ENCODE measurements around the gene XYLT1. TPM values are rescaled to one million over a fixed set of nuclear protein-coding genes. Genes with fewer than 3 reads are reported as not detected.
A peak's percentile ranks its signal among the peaks of the same experiment; 100 is the strongest.

The XYLT1 gene
- total and polyA plus RNA-seq, 4 experiments from 2014 or later, result 1.4 to 48.5 (median 24.5) TPM

- DNase-seq, result no peak
- Histone ChIP-seq H3K9me3 (ENCODE audit: control insufficient read depth in 1 of 2, low read length in 2 of 2) (no peaks in the 10 kb centered on the region), H3K27me3 (ENCODE audit: insufficient read depth, low read length) (no peaks in the 10 kb centered on the region), H3K4me1 (ENCODE audit: insufficient read depth, low read length) (peaks cover 24% of the 10 kb centered on the region), H3K4me3 (ENCODE audit: low read length in 2 of 2) (no peak overlapping the region), H3K36me3 (ENCODE audit: insufficient read depth, low read length) (no peaks in the 10 kb centered on the region), H3K27ac (ENCODE audit: low read depth, low read length) (no peak overlapping the region)
- ChIA-PET CTCF (ENCODE audit: partially characterized antibody) (interaction anchor here (0.9 to 1.9 kb wide), 2 partner anchors 115 to 183 kb away, joined by 3 to 4 read pairs; no protein-coding TSS in a partner anchor), POLR2A (ENCODE audit: partially characterized antibody) (interaction anchor here (1.7 kb wide), 1 partner anchor 102 kb away, joined by 4 read pairs; no protein-coding TSS in a partner anchor)
- peak overlapping the region in 4 of 8 donors; percentile 13 to 61 (median 42) for H3K4me3 Mint-ChIP-seq
- intact Hi-C loops (cut with micrococcal nuclease), result no loop called here
- no peaks in the 10 kb centered on the region for H3K27me3 Mint-ChIP-seq
- H3K27ac Mint-ChIP-seq, result peak overlapping the region in 4 of 7 donors; percentile 28 to 54 (median 44)
- no peaks in the 10 kb centered on the region for H3K9me3 Mint-ChIP-seq
- peaks cover 5 to 36% of the 10 kb centered on the region in 2 donors for H3K36me3 Mint-ChIP-seq
- peaks cover 35 to 64% (median 46%) of the 10 kb centered on the region in 4 donors for H3K4me1 Mint-ChIP-seq
Measured at GRCh38 chr16:17461951-17462729, 8.6 kb downstream of the XYLT1 start.

GRCh38 chr16:17460890-17461289 is 9.9 kb downstream of the XYLT1 start:
- intact Hi-C loops (cut with micrococcal nuclease), result no loop called here
- H3K27me3 Mint-ChIP-seq, result no peaks in the 10 kb centered on the region
- CTCF ChIA-PET (ENCODE audit: partially characterized antibody), result no interaction called here

GRCh38 chr16:17459903-17460521 is 10.7 kb downstream of the XYLT1 start:
- H3K27me3 ChIP-seq (ENCODE audit: insufficient read depth, low read length), result no peaks in the 10 kb centered on the region
- POLR2A ChIA-PET (ENCODE audit: partially characterized antibody), result interaction anchor here (1.4 kb wide), 1 partner anchor 11 kb away, joined by 4 read pairs; no protein-coding TSS in a partner anchor
- Mint-ChIP-seq H3K9me3 (no peaks in the 10 kb centered on the region), H3K4me1 (peaks cover 24 to 45% (median 35%) of the 10 kb centered on the region in 4 donors), H3K27me3 (no peaks in the 10 kb centered on the region), H3K4me3 (no peak overlapping the region), H3K27ac (peak overlapping the region in 2 of 7 donors; percentile 5 to 16), H3K36me3 (peaks cover 0 to 24% of the 10 kb centered on the region in 2 donors)
- peaks cover 16% of the 10 kb centered on the region for H3K4me1 ChIP-seq (ENCODE audit: insufficient read depth, low read length)
- intact Hi-C loops (cut with micrococcal nuclease), result no loop called here
- H3K4me3 ChIP-seq (ENCODE audit: low read length in 2 of 2), result no peak overlapping the region
- no peaks in the 10 kb centered on the region for H3K9me3 ChIP-seq (ENCODE audit: control insufficient read depth in 1 of 2, low read length in 2 of 2)
- DNase-seq, result no peak
- H3K27ac ChIP-seq (ENCODE audit: low read depth, low read length), result no peak overlapping the region
- no peaks in the 10 kb centered on the region for H3K36me3 ChIP-seq (ENCODE audit: insufficient read depth, low read length)
- CTCF ChIA-PET (ENCODE audit: partially characterized antibody), result no interaction called here

More at GRCh38 chr16:17460890-17461289, 9.9 kb downstream of the XYLT1 start:
- Mint-ChIP-seq H3K4me3 (no peak overlapping the region), H3K27ac (no peak overlapping the region), H3K4me1 (peaks cover 28 to 53% (median 38%) of the 10 kb centered on the region in 4 donors), H3K36me3 (peaks cover 3 to 31% of the 10 kb centered on the region in 2 donors), H3K9me3 (no peaks in the 10 kb centered on the region)
- Histone ChIP-seq H3K27me3 (ENCODE audit: insufficient read depth, low read length) (no peaks in the 10 kb centered on the region), H3K9me3 (ENCODE audit: control insufficient read depth in 1 of 2, low read length in 2 of 2) (no peaks in the 10 kb centered on the region), H3K4me3 (ENCODE audit: low read length in 2 of 2) (no peak overlapping the region), H3K4me1 (ENCODE audit: insufficient read depth, low read length) (peaks cover 21% of the 10 kb centered on the region), H3K36me3 (ENCODE audit: insufficient read depth, low read length) (no peaks in the 10 kb centered on the region), H3K27ac (ENCODE audit: low read depth, low read length) (no peak overlapping the region)
- POLR2A ChIA-PET (ENCODE audit: partially characterized antibody), result interaction anchor here (1.4 to 1.7 kb wide), 2 partner anchors 12 to 101 kb away, joined by 4 read pairs; no protein-coding TSS in a partner anchor
- DNase-seq, result no peak

- POLR2A ChIA-PET (ENCODE audit: partially characterized antibody), result interaction anchor here (1.4 kb wide), 1 partner anchor 88 kb away, joined by 4 read pairs; no protein-coding TSS in a partner anchor
- no peaks in the 10 kb centered on the region for H3K27me3 ChIP-seq (ENCODE audit: insufficient read depth, low read length)
Measured at GRCh38 chr16:17457997-17458396, 12.8 kb downstream of the XYLT1 start.

GRCh38 chr16:17457513-17457912 is 13.2 kb downstream of the XYLT1 start:
- Histone ChIP-seq H3K36me3 (ENCODE audit: insufficient read depth, low read length) (no peaks in the 10 kb centered on the region), H3K27me3 (ENCODE audit: insufficient read depth, low read length) (no peaks in the 10 kb centered on the region), H3K9me3 (ENCODE audit: control insufficient read depth in 1 of 2, low read length in 2 of 2) (no peaks in the 10 kb centered on the region), H3K4me3 (ENCODE audit: low read length in 2 of 2) (no peak overlapping the region), H3K27ac (ENCODE audit: low read depth, low read length) (no peak overlapping the region), H3K4me1 (ENCODE audit: insufficient read depth, low read length) (peaks cover 11% of the 10 kb centered on the region)
- Mint-ChIP-seq H3K4me1 (peaks cover 16 to 40% (median 33%) of the 10 kb centered on the region in 4 donors), H3K27me3 (no peaks in the 10 kb centered on the region), H3K9me3 (no peaks in the 10 kb centered on the region), H3K36me3 (peaks cover 0 to 22% of the 10 kb centered on the region in 2 donors), H3K4me3 (no peak overlapping the region), H3K27ac (peak overlapping the region in 2 of 7 donors; percentile 13 to 37)
- intact Hi-C loops (cut with micrococcal nuclease), result no loop called here
- no peak for DNase-seq
- ChIA-PET CTCF (ENCODE audit: partially characterized antibody) (no interaction called here), POLR2A (ENCODE audit: partially characterized antibody) (interaction anchor here (1.4 kb wide), 1 partner anchor 88 kb away, joined by 4 read pairs; no protein-coding TSS in a partner anchor)

More at GRCh38 chr16:17457997-17458396, 12.8 kb downstream of the XYLT1 start:
- CTCF ChIA-PET (ENCODE audit: partially characterized antibody), result no interaction called here
- H3K36me3 Mint-ChIP-seq, result peaks cover 0 to 26% of the 10 kb centered on the region in 2 donors
- intact Hi-C loops (cut with micrococcal nuclease), result no loop called here
- Histone ChIP-seq H3K27ac (ENCODE audit: low read depth, low read length) (no peak overlapping the region), H3K9me3 (ENCODE audit: control insufficient read depth in 1 of 2, low read length in 2 of 2) (no peaks in the 10 kb centered on the region), H3K4me3 (ENCODE audit: low read length in 2 of 2) (no peak overlapping the region), H3K36me3 (ENCODE audit: insufficient read depth, low read length) (no peaks in the 10 kb centered on the region), H3K4me1 (ENCODE audit: insufficient read depth, low read length) (peaks cover 15% of the 10 kb centered on the region)
- H3K4me3 Mint-ChIP-seq, result no peak overlapping the region
- no peaks in the 10 kb centered on the region for H3K27me3 Mint-ChIP-seq
- no peak for DNase-seq
- no peak overlapping the region for H3K27ac Mint-ChIP-seq
- H3K4me1 Mint-ChIP-seq, result peaks cover 19 to 40% (median 34%) of the 10 kb centered on the region in 4 donors
- H3K9me3 Mint-ChIP-seq, result no peaks in the 10 kb centered on the region

- H3K4me1 Mint-ChIP-seq, result peaks cover 32 to 45% (median 36%) of the 10 kb centered on the region in 4 donors
Measured at GRCh38 chr16:17454162-17454730, 16.5 kb downstream of the XYLT1 start.

More at GRCh38 chr16:17454162-17454730, 16.5 kb downstream of the XYLT1 start:
- Histone ChIP-seq H3K36me3 (ENCODE audit: insufficient read depth, low read length) (no peaks in the 10 kb centered on the region), H3K4me1 (ENCODE audit: insufficient read depth, low read length) (peaks cover 33% of the 10 kb centered on the region), H3K27me3 (ENCODE audit: insufficient read depth, low read length) (no peaks in the 10 kb centered on the region), H3K4me3 (ENCODE audit: low read length in 2 of 2) (no peak overlapping the region), H3K9me3 (ENCODE audit: control insufficient read depth in 1 of 2, low read length in 2 of 2) (no peaks in the 10 kb centered on the region), H3K27ac (ENCODE audit: low read depth, low read length) (no peak overlapping the region)
- Mint-ChIP-seq H3K36me3 (peaks cover 0 to 5% of the 10 kb centered on the region in 2 donors), H3K27me3 (no peaks in the 10 kb centered on the region), H3K4me3 (no peak overlapping the region), H3K9me3 (no peaks in the 10 kb centered on the region), H3K27ac (peak overlapping the region in 1 of 7 donors; percentile 36)
- CTCF ChIA-PET (ENCODE audit: partially characterized antibody), result interaction anchor here (1.5 kb wide), 1 partner anchor 13 kb away, joined by 4 read pairs; no protein-coding TSS in a partner anchor
- intact Hi-C loops (cut with micrococcal nuclease), result loop anchor here (5.0 kb wide), 1 partner anchor 37 kb away; no protein-coding TSS in a partner anchor
- POLR2A ChIA-PET (ENCODE audit: partially characterized antibody), result interaction anchor here (0.6 to 0.8 kb wide), 2 partner anchors 20 to 60 kb away, joined by 3 to 4 read pairs; no protein-coding TSS in a partner anchor
- DNase-seq, result no peak
